ENCODE data around the gene ZNHIT1.

The ZNHIT1 gene

DNA sequence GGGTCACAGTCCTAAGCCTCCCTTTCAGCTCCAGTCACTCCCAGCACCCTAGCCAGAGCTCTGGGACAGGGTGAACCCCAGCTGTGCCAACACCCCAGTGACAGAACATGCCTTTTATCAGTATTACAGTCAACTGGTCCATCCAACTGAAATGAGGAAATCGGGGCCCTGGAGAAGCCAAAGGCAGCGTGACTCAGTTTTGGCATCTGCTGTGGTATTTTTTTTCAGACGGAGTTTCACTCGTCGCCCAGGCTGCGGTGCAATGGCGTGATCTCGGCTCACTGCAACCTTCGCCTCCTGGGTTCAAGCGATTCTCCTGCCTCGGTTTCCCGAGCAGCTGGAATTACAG, 23.0 kb downstream of the ZNHIT1 start:
- TF ChIP-seq, protein P1, sequence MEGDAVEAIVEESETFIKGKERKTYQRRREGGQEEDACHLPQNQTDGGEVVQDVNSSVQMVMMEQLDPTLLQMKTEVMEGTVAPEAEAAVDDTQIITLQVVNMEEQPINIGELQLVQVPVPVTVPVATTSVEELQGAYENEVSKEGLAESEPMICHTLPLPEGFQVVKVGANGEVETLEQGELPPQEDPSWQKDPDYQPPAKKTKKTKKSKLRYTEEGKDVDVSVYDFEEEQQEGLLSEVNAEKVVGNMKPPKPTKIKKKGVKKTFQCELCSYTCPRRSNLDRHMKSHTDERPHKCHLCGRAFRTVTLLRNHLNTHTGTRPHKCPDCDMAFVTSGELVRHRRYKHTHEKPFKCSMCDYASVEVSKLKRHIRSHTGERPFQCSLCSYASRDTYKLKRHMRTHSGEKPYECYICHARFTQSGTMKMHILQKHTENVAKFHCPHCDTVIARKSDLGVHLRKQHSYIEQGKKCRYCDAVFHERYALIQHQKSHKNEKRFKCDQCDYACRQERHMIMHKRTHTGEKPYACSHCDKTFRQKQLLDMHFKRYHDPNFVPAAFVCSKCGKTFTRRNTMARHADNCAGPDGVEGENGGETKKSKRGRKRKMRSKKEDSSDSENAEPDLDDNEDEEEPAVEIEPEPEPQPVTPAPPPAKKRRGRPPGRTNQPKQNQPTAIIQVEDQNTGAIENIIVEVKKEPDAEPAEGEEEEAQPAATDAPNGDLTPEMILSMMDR (IDR thresholded peaks at IDR 0.05; ENCODE audit: low read depth, low read length): no peak
- DNase-seq: no peak
- Histone ChIP-seq H3K27me3 (ENCODE audit: insufficient read depth, low read depth, severe bottlenecking) (no peaks in the 10 kb centered on the region), H3K36me3 (peaks cover 40% of the 10 kb centered on the region), H3K4me3 (ENCODE audit: low read depth, low read length) (no peak overlapping the region), H3K9me3 (ENCODE audit: severe bottlenecking) (no peaks in the 10 kb centered on the region), H3K27ac (peak overlapping the region; percentile 84)

GRCh38 chr7:101241443-101242349, 23.7 kb downstream of the ZNHIT1 start:
- no peaks in the 10 kb centered on the region for H3K27me3 ChIP-seq (ENCODE audit: insufficient read depth, low read depth, severe bottlenecking)
- H3K9me3 ChIP-seq (ENCODE audit: severe bottlenecking): no peaks in the 10 kb centered on the region
- H3K36me3 ChIP-seq: peaks cover 33% of the 10 kb centered on the region
- H3K4me3 ChIP-seq (ENCODE audit: low read depth, low read length): no peak overlapping the region
- DNase-seq: peak; percentile 72
- peak overlapping the region; percentile 84 for H3K27ac ChIP-seq
- TF ChIP-seq, protein P1 (IDR thresholded peaks at IDR 0.05; ENCODE audit: low read depth, low read length): no peak

DNA sequence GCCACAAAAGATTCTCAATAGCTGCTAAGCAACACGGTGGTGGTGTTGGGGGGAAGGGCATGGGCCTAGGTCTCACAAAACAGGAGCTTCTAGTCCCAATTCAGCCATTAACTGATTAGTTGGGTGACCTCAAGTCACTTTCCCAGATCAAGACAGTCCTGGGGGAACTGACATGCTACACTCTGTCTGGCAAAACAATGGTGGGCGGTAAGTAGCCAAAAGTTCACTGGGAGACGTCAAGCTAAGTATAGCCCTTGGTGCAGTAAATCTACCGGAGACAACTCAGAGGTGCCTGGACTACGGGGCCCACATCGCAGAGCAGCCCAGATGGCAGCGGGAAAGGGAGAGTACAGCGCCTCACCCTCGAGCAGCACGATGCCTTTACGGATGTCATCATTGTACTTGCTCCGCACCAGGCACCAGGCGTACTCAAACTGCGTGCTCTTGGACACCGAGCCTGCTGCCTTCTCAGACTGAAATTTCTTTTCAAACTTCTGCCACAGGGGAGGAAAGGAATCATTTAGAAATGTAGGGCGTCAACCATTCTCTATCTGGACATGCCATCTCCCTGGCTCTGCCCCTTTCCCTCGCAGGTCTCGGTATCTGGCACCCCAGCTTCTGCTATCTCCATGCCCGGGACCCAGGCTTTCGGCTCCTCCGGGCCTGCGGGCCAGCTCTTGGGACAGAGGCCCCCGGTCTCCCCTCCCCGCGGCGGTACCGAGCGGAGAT, 25.8 kb downstream of the ZNHIT1 start:
- peaks cover 27% of the 10 kb centered on the region for H3K36me3 ChIP-seq
- peak; percentile 39 for DNase-seq
- no peaks in the 10 kb centered on the region for H3K27me3 ChIP-seq (ENCODE audit: insufficient read depth, low read depth, severe bottlenecking)

GRCh38 chr7:101244375-101245146, 26.6 kb downstream of the ZNHIT1 start, which contains the start of gene FIS1:
FIS1 (minus strand) TSS chr7:101245081; CDS start chr7:101245004, 77 bp downstream.
- TF ChIP-seq, protein P1 (IDR thresholded peaks at IDR 0.05; ENCODE audit: low read depth, low read length): peak; percentile 88
- Histone ChIP-seq H3K27me3 (ENCODE audit: insufficient read depth, low read depth, severe bottlenecking) (no peaks in the 10 kb centered on the region), H3K4me3 (ENCODE audit: low read depth, low read length) (peak within 1 kb of the TSS; percentile 78), H3K36me3 (peaks cover 26% of the 10 kb centered on the region), H3K27ac (peak within 1 kb of the TSS; percentile 86), H3K9me3 (ENCODE audit: severe bottlenecking) (no peaks in the 10 kb centered on the region)
- peak; percentile 94 for DNase-seq

More for the DNA sequence above, 25.8 kb downstream of the ZNHIT1 start:
- Histone ChIP-seq H3K27ac (peak overlapping the region; percentile 86), H3K4me3 (ENCODE audit: low read depth, low read length) (peak overlapping the region; percentile 78), H3K9me3 (ENCODE audit: severe bottlenecking) (no peaks in the 10 kb centered on the region)
- TF ChIP-seq, protein P1 (IDR thresholded peaks at IDR 0.05; ENCODE audit: low read depth, low read length): no peak

GRCh38 chr7:101245147-101245668, 27.2 kb downstream of the ZNHIT1 start:
- Histone ChIP-seq H3K9me3 (ENCODE audit: severe bottlenecking) (no peaks in the 10 kb centered on the region), H3K27me3 (ENCODE audit: insufficient read depth, low read depth, severe bottlenecking) (no peaks in the 10 kb centered on the region), H3K36me3 (peaks cover 20% of the 10 kb centered on the region), H3K27ac (peak overlapping the region; percentile 86), H3K4me3 (ENCODE audit: low read depth, low read length) (peak overlapping the region; percentile 78)
- TF ChIP-seq, protein P1 (IDR thresholded peaks at IDR 0.05; ENCODE audit: low read depth, low read length): no peak
- DNase-seq: no peak

All from WERI-Rb-1 (cell line).